NK-92 treated with Interleukin-12 subunit alpha and Interleukin-12 subunit beta, amount 100 ng/mL, for 24 hours (cell line): Measurements from ENCODE around the gene REX1BD.

Experiments used
- DNase-seq: peaks from one replicate; lab custom pipeline; 2025; lab: John Stamatoyannopoulos, UW

Gene REX1BD

GRCh38 chr19:18603255-18603957 lies 14.8 kb downstream of the REX1BD start:
- DNase-seq, result no peak

- no peak for DNase-seq
Observed at GRCh38 chr19:18603958-18604819, 15.6 kb downstream of the REX1BD start.

- DNase-seq, result no peak
Observed at GRCh38 chr19:18604820-18605159, 16.2 kb downstream of the REX1BD start.

GRCh38 chr19:18605196-18605545 lies 16.6 kb downstream of the REX1BD start:
- DNase-seq, result no peak

- no peak for DNase-seq
Observed at GRCh38 chr19:18605546-18606280, 17.1 kb downstream of the REX1BD start.

- no peak for DNase-seq
Observed at GRCh38 chr19:18606281-18607225, 18.0 kb downstream of the REX1BD start, which contains the start of gene CRLF1. Gene CRLF1 (minus strand): TSS chr19:18606799. CDS start chr19:18606656, 143 bp downstream.

GRCh38 chr19:18607226-18608101 lies 18.9 kb downstream of the REX1BD start:
- DNase-seq, result no peak

GRCh38 chr19:18608102-18608804 lies 19.7 kb downstream of the REX1BD start:
- no peak for DNase-seq

GRCh38 chr19:18608805-18609716 lies 20.5 kb downstream of the REX1BD start:
- no peak for DNase-seq

GRCh38 chr19:18609717-18610051 lies 21.1 kb downstream of the REX1BD start:
- no peak for DNase-seq

- DNase-seq, result no peak
Observed at GRCh38 chr19:18610245-18610555, 21.6 kb downstream of the REX1BD start.

- DNase-seq, result no peak
Observed at GRCh38 chr19:18610556-18611326, 22.1 kb downstream of the REX1BD start.

GRCh38 chr19:18611327-18612050 lies 22.9 kb downstream of the REX1BD start:
- DNase-seq, result no peak

GRCh38 chr19:18612051-18612771 lies 23.6 kb downstream of the REX1BD start:
- DNase-seq, result no peak

GRCh38 chr19:18612772-18613588 lies 24.4 kb downstream of the REX1BD start, which contains the start of gene TMEM59L:
Gene TMEM59L (plus strand): TSS chr19:18612870. CDS start chr19:18612959, 89 bp downstream.
- no peak for DNase-seq
